MM.1S (cell line): Measurements from ENCODE around the gene ADAM10.

Experiments used
- DNase-seq: peaks from one replicate; pipeline ENCODE4 v3.0.0-alpha.2; 2015
- H2AFZ ChIP-seq: fragments of 300-600 bp; sonication (generic); 2 replicates; pipeline ENCODE4 v1.6.0; 2016; ENCODE audit warnings: antibody characterized with exemption, low read length
- H3F3A ChIP-seq: fragments of 300-600 bp; sonication (generic); 2 replicates; pipeline ENCODE4 v1.6.1; 2016; ENCODE audit warnings: mild to moderate bottlenecking, antibody characterized with exemption, low read length, moderate library complexity, mixed read lengths; ENCODE audit not compliant: insufficient read depth
- H3K27ac ChIP-seq: fragments of 300-600 bp; sonication (generic); 2 replicates; pipeline ENCODE4 v1.5.1; 2016; ENCODE audit warnings: mild to moderate bottlenecking, low read length
- H3K27me3 ChIP-seq: fragments of 300-600 bp; sonication (generic); replicated peaks from 2 replicates; pipeline ENCODE4 v1.6.0; 2016; ENCODE audit warnings: low read length; ENCODE audit not compliant: insufficient read depth
- H3K36me3 ChIP-seq: fragments of 300-600 bp; sonication (generic); replicated peaks from 2 replicates; pipeline ENCODE4 v1.6.1; 2016; ENCODE audit warnings: mild to moderate bottlenecking, low read length, mixed read lengths; ENCODE audit not compliant: insufficient read depth
- H3K4me1 ChIP-seq: fragments of 300-600 bp; sonication (generic); 2 replicates; pipeline ENCODE4 v1.6.1; 2016; ENCODE audit warnings: low read length, mixed read lengths
- H3K4me2 ChIP-seq: fragments of 300-600 bp; sonication (generic); 2 replicates; pipeline ENCODE4 v1.6.0; 2016; ENCODE audit warnings: low read depth, low read length
- H3K4me3 ChIP-seq: fragments of 300-600 bp; sonication (generic); 2 replicates; pipeline ENCODE4 v1.5.1; 2016; ENCODE audit warnings: low read length, mixed read lengths
- H3K79me2 ChIP-seq: fragments of 300-600 bp; sonication (generic); 2 replicates; pipeline ENCODE4 v1.6.1; 2016; ENCODE audit warnings: mixed run types, low read length, mixed read lengths
- H3K9ac ChIP-seq: fragments of 300-600 bp; sonication (generic); 2 replicates; pipeline ENCODE4 v1.6.1; 2016; ENCODE audit warnings: low read length, mixed read lengths
- H3K9me2 ChIP-seq: fragments of 300-600 bp; sonication (generic); replicated peaks from 2 replicates; pipeline ENCODE4 v1.6.1; 2016; ENCODE audit warnings: mild to moderate bottlenecking, low read length, mixed read lengths; ENCODE audit not compliant: insufficient read depth
- H3K9me3 ChIP-seq: fragments of 300-600 bp; sonication (generic); replicated peaks from 2 replicates; pipeline ENCODE4 v1.6.1; 2016; ENCODE audit warnings: mild to moderate bottlenecking, low read length, mixed read lengths; ENCODE audit not compliant: insufficient read depth
- H4K20me1 ChIP-seq: fragments of 300-600 bp; sonication (generic); 2 replicates; pipeline ENCODE4 v1.6.1; 2016; ENCODE audit warnings: mild to moderate bottlenecking, low read length, moderate library complexity, mixed read lengths; ENCODE audit not compliant: insufficient read depth
- EZH2 ChIP-seq: fragments of 300-600 bp; sonication (generic); optimal IDR thresholded peaks from 2 replicates; pipeline ENCODE3; 2017; ENCODE audit warnings: low read depth, mild to moderate bottlenecking, antibody characterized with exemption, low read length, mixed read lengths
- EZH2phosphoT487 ChIP-seq: fragments of 300-600 bp; sonication (generic); IDR thresholded peaks from 2 replicates; pipeline ENCODE4 v1.6.1; 2018; ENCODE audit warnings: antibody characterized with exemption, low read length
- TF ChIP-seq, protein P1 (sequence below): fragments of 300-600 bp; sonication (generic); IDR thresholded peaks from 2 replicates; pipeline ENCODE4 v1.5.1; 2016; ENCODE audit warnings: antibody characterized with exemption, low read length, mixed read lengths

The ADAM10 gene

DNA sequence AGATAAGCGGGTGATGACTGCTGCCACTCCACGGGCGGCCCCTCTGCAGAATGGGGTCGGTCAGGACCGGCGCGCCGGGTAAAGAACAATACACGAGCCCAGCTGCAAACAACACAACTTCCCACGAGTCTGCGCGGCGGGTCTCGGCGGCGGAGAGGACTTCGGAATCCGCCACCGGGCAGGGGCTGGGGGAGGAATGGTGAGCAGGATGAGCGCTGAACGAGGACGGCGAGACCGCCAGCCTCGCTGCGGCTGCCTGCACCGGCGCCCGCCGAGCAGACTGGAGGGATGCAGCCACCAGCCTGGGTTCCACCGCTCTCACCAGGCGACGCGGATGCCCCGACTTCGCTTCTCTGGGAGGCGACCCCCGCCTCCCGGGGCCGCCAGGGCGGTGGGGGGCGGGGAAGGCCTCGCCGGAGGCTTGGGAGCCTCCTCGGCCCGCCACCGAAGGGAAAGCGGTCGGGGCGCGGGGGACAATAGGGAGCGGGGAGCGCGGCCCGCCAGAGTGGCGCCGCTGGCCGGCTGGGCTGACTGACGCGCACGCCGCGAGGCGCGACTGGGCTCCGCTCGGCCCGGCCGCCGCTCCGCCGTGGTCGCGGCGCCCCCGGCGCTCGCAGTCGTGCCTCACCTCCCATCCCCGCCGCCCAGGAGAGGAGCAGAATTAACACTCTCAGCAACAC lies 515 bp downstream of the ADAM10 start:
- H3F3A ChIP-seq, result peaks cover 23% of the 10 kb centered on the region
- peaks cover 56% of the 10 kb centered on the region for H3K79me2 ChIP-seq
- peaks cover 19% of the 10 kb centered on the region for H3K4me1 ChIP-seq
- 0 out of 2 replicates have a peak, but pooled peaks cover 3% of the 10 kb centered on the region for H3K36me3 ChIP-seq
- no peak for TF ChIP-seq EZH2
- TF ChIP-seq, protein P1, sequence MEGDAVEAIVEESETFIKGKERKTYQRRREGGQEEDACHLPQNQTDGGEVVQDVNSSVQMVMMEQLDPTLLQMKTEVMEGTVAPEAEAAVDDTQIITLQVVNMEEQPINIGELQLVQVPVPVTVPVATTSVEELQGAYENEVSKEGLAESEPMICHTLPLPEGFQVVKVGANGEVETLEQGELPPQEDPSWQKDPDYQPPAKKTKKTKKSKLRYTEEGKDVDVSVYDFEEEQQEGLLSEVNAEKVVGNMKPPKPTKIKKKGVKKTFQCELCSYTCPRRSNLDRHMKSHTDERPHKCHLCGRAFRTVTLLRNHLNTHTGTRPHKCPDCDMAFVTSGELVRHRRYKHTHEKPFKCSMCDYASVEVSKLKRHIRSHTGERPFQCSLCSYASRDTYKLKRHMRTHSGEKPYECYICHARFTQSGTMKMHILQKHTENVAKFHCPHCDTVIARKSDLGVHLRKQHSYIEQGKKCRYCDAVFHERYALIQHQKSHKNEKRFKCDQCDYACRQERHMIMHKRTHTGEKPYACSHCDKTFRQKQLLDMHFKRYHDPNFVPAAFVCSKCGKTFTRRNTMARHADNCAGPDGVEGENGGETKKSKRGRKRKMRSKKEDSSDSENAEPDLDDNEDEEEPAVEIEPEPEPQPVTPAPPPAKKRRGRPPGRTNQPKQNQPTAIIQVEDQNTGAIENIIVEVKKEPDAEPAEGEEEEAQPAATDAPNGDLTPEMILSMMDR, result no peak
- no peak for TF ChIP-seq EZH2phosphoT487
- H3K4me3 ChIP-seq, result peak overlapping the region; percentile 89
- peak overlapping the region; percentile 89 for H3K9ac ChIP-seq
- no peaks in the 10 kb centered on the region for H3K9me2 ChIP-seq
- peak overlapping the region; percentile 91; the same call in 1 of the 2 replicates for H3K4me2 ChIP-seq
- H4K20me1 ChIP-seq, result peaks cover 9% of the 10 kb centered on the region
- H3K27me3 ChIP-seq, result no peaks in the 10 kb centered on the region
- no peaks in the 10 kb centered on the region for H3K9me3 ChIP-seq
- no peak for DNase-seq
- H2AFZ ChIP-seq, result peak overlapping the region; percentile 82
- H3K27ac ChIP-seq, result peak overlapping the region; percentile 88

DNA sequence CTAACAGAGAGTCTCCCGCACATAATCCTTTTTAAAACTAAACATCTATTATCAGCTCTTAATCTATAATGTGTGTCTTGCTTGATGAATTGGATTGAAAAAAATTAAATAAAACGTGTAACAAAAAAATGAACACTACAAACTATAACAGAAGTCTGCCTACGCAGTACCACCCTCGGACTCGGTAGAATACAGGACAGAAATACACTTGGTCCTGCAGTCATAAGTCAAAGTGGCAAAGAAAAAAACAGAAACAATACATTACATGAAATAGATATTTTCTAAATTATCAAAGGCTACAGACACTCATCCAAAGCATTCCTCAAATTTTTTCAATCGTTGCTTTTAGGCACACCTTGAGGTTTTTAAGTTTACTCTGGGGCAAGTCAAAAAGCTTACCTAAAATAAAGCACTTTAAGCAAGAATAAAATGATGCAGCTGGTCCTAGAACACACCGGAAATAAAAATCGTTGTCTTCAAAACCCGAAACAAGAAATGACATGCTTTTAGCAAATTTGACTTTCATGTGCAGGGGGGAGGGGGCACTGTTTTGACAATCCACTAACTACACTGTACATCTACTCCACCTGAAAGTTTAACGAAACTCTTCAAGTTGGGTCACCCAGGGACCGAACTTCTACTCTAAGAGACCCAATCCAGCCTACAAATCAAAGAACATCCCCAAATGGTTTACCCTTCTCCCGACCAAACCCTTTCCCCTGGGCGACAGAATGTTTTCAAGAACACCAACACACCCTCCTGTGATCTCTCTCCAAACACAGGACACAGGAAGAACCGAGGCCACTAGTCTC lies 1.3 kb downstream of the ADAM10 start:
- Histone ChIP-seq H3K4me2 (peak overlapping the region; percentile 91), H3K27me3 (no peaks in the 10 kb centered on the region), H3K9me2 (no peaks in the 10 kb centered on the region), H3K9ac (peak overlapping the region; percentile 89), H3K36me3 (0 out of 2 replicates have a peak, but pooled peaks cover 3% of the 10 kb centered on the region), H3K4me3 (peak overlapping the region; percentile 89), H3K27ac (peak overlapping the region; percentile 88), H4K20me1 (peaks cover 9% of the 10 kb centered on the region), H2AFZ (peak overlapping the region; percentile 43), H3K79me2 (peaks cover 64% of the 10 kb centered on the region), H3K9me3 (no peaks in the 10 kb centered on the region), H3F3A (peaks cover 23% of the 10 kb centered on the region), H3K4me1 (peaks cover 19% of the 10 kb centered on the region)
- peak; percentile 72 for DNase-seq
- TF ChIP-seq EZH2, result no peak
- TF ChIP-seq, protein P1, result no peak
- no peak for TF ChIP-seq EZH2phosphoT487

DNA sequence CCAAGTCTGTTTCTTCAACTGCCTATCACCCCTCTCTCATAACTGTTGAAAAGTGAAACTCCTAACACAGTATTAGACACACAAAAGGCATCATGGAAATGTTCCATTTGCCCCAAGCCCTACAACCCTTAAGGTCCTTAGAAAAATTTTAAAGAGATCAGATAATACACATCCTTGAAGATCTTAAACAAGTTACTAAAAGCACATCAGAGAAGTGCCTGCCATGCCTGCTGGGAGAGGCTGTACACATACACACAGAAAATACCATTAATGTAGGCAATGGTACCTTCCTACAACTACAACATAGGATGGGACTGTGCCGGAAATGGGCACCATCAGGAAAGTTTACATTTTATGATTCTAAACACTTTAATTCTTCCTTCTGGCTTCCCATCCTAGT lies 3.3 kb downstream of the ADAM10 start:
- Histone ChIP-seq H3K4me3 (peak overlapping the region; percentile 89; the same call in 1 of the 2 replicates), H3K27ac (no peak overlapping the region), H3K9ac (no peak overlapping the region), H2AFZ (no peak overlapping the region), H3K9me2 (no peaks in the 10 kb centered on the region), H3K36me3 (0 out of 2 replicates have a peak, but pooled peaks cover 3% of the 10 kb centered on the region), H3K4me1 (peaks cover 19% of the 10 kb centered on the region), H3K4me2 (peak overlapping the region; percentile 91), H3K79me2 (peaks cover 84% of the 10 kb centered on the region), H3F3A (peaks cover 23% of the 10 kb centered on the region), H3K9me3 (no peaks in the 10 kb centered on the region), H4K20me1 (peaks cover 30% of the 10 kb centered on the region), H3K27me3 (no peaks in the 10 kb centered on the region)
- no peak for DNase-seq
- TF ChIP-seq EZH2phosphoT487 (no peak), EZH2 (no peak)
- TF ChIP-seq, protein P1, result no peak
